Thymus (tissue), 11 donors: Measurements from ENCODE around the gene PEX3. TPM values are rescaled to one million over a fixed set of nuclear protein-coding genes. Genes with fewer than 3 reads are reported as not detected.
"Not testable (repeated sequence)": the region's sequence is repeated elsewhere in the genome, so short reads cannot be mapped to it uniquely, and the experiment has no call there.

ENCODE experiments used
- DNase-seq, 9 donors: peaks; one replicate each; pipeline ENCODE4 v3.0.0-alpha.2; 2013; ENCODE audit warnings: low spot score in 9 of 9, low read depth in 6 of 9, missing footprints in 1 of 9
- H3K27ac ChIP-seq, 2 donors: one replicate each; pipeline ENCODE4 v1.5.1; 2013; ENCODE audit warnings: control low read depth in 1 of 2, low read depth in 1 of 2, low read length in 1 of 2, mild to moderate bottlenecking in 1 of 2, moderate library complexity in 1 of 2
- H3K27me3 ChIP-seq, 2 donors: one replicate each; pipeline ENCODE4 v1.5.1; 2013; ENCODE audit warnings: low read length in 1 of 2; ENCODE audit not compliant: control insufficient read depth in 2 of 2, insufficient read depth in 1 of 2
- H3K36me3 ChIP-seq, 2 donors: one replicate each; pipeline ENCODE4 v1.5.1; 2013; ENCODE audit warnings: low read length in 1 of 2, mild to moderate bottlenecking in 1 of 2, moderate library complexity in 1 of 2; ENCODE audit not compliant: control insufficient read depth in 2 of 2, insufficient read depth in 2 of 2
- H3K4me1 ChIP-seq, 2 donors: one replicate each; pipeline ENCODE4 v1.5.1; 2013; ENCODE audit warnings: low read length in 2 of 2; ENCODE audit not compliant: control insufficient read depth in 2 of 2, insufficient read depth in 2 of 2
- H3K4me3 ChIP-seq, 2 donors: one replicate each; pipeline ENCODE4 v1.5.1; 2013; ENCODE audit warnings: low read length in 2 of 2, control low read depth in 1 of 2, mild to moderate bottlenecking in 1 of 2
- H3K9me3 ChIP-seq, 2 donors: one replicate each; pipeline ENCODE4 v1.5.1; 2013; ENCODE audit warnings: low read length in 1 of 2, mild to moderate bottlenecking in 1 of 2; ENCODE audit not compliant: control insufficient read depth in 2 of 2, insufficient read depth in 1 of 2
- WGBS: extraction: QIAGEN DNeasy Blood & Tissue Kit; methylation state at CpG from one replicate; pipeline ENCODE4 v1.1.7; 2013; 5-methylcytosine and 5-hydroxymethylcytosine counted together
- polyA plus RNA-seq: library from polyadenylated mRNA; stranded (reverse); fragments of 200-250 nt; gene quantifications from one replicate; pipeline ENCODE4 v1.2.3, GENCODE V29; 2013
- total RNA-seq: library from RNA; stranded (reverse); fragments of 120-200 nt; gene quantifications from one replicate; pipeline ENCODE4 v1.2.4, GENCODE V29; 2013
- donor health status: healthy.

The PEX3 gene
- total and polyA plus RNA-seq, 2 donors, result 19.4 to 21.5 TPM

DNA sequence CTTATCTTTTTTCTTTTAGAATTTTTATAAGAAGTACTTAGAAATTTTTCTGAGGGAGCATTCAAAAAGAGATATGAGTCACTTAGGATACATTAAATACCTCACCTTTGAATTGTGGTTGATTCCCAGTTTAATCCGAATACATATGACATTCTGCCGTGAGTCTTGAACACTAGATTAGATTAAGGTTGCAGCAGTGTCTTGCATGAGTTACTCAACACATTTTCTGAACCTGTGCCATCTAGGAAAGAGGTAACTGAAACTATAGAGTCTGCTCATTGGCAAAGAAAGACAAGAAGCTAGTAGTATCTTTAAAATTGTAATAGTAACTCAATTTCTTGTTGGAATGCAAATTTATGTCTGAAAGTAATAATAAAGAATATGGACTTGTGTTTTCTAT, 14.9 kb downstream of the PEX3 start:
- Histone ChIP-seq H3K9me3 (no peaks in the 10 kb centered on the region), H3K4me3 (no peak overlapping the region), H3K27me3 (no peaks in the 10 kb centered on the region), H3K36me3 (peaks cover 0 to 8% of the 10 kb centered on the region in 2 donors), H3K4me1 (no peaks in the 10 kb centered on the region), H3K27ac (no peak overlapping the region)
- over 99% methylated on average over 2 of the region's 2 CpGs for whole genome bisulfite sequencing
- DNase-seq, result no peak

DNA sequence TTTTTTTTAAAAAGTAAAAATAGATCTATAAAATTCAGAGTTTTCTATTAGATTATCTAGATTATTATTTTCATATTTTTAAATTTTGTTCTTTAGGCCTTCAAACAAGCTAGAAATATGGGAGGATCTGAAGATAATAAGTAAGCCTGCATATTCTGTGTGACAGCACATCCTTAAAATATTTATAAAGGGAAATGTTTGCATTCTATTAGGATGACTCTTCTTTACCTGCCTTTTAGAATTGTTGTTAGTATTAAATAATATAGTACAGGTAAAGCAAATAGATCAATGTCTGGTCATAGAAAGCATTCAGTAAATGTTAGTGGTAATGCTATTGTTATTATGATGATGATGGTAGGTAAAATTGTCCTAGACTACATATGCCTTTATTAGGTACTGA, 17.4 kb downstream of the PEX3 start:
- peaks cover 0 to 5% of the 10 kb centered on the region in 2 donors for H3K36me3 ChIP-seq
- no peaks in the 10 kb centered on the region for H3K9me3 ChIP-seq

DNA sequence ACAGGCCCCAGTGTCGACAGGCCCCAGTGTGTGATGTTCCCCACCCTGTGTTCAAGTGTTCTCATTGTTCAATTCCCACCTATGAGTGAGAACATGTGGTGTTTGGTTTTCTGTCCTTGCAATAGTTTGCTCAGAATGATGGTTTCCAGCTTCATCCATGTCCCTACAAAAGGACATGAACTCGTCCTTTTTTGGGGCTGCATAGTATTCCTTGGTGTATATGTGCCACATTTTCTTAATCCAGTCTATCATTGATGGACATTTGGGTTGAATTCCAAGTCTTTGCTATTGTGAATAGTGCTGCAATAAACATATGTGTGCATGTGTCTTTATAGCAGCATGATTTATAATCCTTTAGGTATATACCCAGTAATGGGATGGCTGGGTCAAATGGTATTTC, 18.2 kb downstream of the PEX3 start:
- not testable (repeated sequence) for H3K4me3 ChIP-seq, H3K27me3 ChIP-seq, H3K9me3 ChIP-seq, DNase-seq, H3K4me1 ChIP-seq, H3K36me3 ChIP-seq, H3K27ac ChIP-seq
- 98% methylated on average over 2 of the region's 2 CpGs for WGBS

More for the DNA sequence above, 17.4 kb downstream of the PEX3 start:
- Histone ChIP-seq H3K4me1 (no peaks in the 10 kb centered on the region), H3K27ac (no peak overlapping the region), H3K27me3 (no peaks in the 10 kb centered on the region), H3K4me3 (no peak overlapping the region)
- no peak for DNase-seq

DNA sequence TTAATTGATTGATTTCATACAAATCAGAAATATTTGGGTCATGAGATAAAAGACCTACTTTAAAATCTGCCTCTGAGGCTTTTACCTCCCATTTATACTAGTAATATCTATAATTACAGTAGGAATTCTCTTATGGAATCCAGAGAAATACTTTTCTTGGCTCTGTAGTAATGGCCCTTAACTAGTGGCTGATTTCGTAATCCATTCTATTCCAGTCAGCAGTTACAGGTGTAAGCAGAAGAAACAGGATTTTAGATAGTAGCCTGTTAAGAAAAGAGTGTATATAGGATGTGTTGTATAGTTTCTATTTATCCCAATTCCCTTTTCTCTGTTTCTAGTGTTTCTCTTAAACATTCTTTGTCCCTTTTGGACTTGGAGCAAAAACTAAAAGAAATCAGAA, 21.2 kb downstream of the PEX3 start:
- Histone ChIP-seq H3K27me3 (no peaks in the 10 kb centered on the region), H3K4me3 (no peak overlapping the region), H3K4me1 (no peaks in the 10 kb centered on the region), H3K9me3 (no peaks in the 10 kb centered on the region), H3K36me3 (peaks cover 3 to 8% of the 10 kb centered on the region in 2 donors), H3K27ac (no peak overlapping the region)
- WGBS, result 100% methylated on average over 1 of the region's 1 CpG
- no peak for DNase-seq

DNA sequence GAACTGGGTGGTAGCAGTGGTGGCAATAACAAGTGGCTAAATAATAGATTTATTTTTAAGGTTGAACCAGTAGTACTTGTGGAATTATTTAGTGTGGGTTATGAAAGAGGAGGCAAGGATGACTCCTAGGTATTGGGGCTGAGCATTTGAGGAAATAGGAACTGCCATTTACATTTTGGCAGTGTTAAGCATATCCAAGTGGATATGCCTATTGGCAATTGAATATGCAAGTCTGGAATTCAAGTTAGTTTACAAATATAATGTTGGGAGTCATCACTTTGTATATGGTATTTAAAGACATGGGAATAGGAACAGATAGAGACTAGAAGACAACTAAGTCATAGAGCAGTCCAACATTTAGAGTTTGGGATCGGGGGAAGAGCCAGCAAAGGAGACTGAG, 25.9 kb downstream of the PEX3 start:
- no peaks in the 10 kb centered on the region for H3K4me1 ChIP-seq
- 97% methylated on average over 1 of the region's 1 CpG for WGBS
- DNase-seq, result no peak
- H3K27ac ChIP-seq, result no peak overlapping the region
- peaks cover 3 to 11% of the 10 kb centered on the region in 2 donors for H3K36me3 ChIP-seq
- H3K9me3 ChIP-seq, result no peaks in the 10 kb centered on the region
- H3K4me3 ChIP-seq, result no peak overlapping the region
- no peaks in the 10 kb centered on the region for H3K27me3 ChIP-seq

DNA sequence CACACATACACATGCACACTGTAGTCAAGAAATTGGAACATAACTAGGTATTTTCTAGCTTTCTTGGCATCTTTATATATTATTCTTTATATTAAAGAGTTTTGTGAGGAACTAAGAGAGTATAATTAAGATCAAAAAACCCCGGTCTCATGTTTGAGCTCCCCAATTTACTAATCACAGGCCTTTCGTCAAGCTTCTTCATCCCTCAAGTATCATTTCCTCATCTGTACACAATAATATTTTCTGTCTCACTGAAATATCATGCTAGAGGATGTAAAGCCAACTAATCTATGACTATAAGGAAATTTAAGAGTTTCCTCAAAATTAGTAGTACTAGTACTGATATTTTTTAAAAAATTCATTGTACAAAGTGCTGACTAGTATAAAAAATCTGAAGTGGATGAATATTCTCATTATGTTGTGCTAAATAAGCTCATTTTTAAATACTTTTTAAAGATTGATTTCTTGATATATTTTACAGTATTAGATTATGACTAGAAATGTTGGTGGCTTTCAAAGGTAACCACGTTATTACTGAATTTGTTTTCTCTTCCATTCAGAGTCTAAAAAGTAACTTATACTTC, 28.0 kb downstream of the PEX3 start:
- Histone ChIP-seq H3K4me3 (no peak overlapping the region), H3K27me3 (no peaks in the 10 kb centered on the region), H3K36me3 (peaks cover 3 to 6% of the 10 kb centered on the region in 2 donors), H3K27ac (no peak overlapping the region), H3K9me3 (no peaks in the 10 kb centered on the region), H3K4me1 (no peaks in the 10 kb centered on the region)
- 97% methylated on average over 3 of the region's 3 CpGs for WGBS
- DNase-seq, result no peak

DNA sequence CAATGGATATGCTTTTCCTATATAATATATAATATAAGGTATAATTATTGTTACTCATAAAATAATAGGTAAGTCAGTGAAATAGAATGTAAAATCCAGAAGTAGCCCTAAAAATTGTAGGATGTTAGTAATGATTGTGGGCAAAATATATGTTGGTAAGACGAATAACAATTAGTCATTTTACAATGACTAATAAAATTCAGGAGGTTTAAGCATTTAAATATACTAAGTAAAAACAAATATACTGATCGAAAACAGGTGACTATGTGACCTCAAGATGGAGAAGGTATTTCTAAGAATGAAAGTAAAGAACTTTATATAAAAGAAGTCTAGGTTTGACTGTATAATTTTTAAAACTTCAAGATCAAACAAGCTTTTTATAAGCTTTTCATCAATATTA, 32.0 kb downstream of the PEX3 start:
- no peak overlapping the region for H3K27ac ChIP-seq
- H3K9me3 ChIP-seq, result no peaks in the 10 kb centered on the region
- no peaks in the 10 kb centered on the region for H3K27me3 ChIP-seq
- no peak for DNase-seq
- H3K36me3 ChIP-seq, result peaks cover 0 to 3% of the 10 kb centered on the region in 2 donors
- H3K4me3 ChIP-seq, result no peak overlapping the region
- over 99% methylated on average over 2 of the region's 2 CpGs for whole genome bisulfite sequencing
- H3K4me1 ChIP-seq, result no peaks in the 10 kb centered on the region

DNA sequence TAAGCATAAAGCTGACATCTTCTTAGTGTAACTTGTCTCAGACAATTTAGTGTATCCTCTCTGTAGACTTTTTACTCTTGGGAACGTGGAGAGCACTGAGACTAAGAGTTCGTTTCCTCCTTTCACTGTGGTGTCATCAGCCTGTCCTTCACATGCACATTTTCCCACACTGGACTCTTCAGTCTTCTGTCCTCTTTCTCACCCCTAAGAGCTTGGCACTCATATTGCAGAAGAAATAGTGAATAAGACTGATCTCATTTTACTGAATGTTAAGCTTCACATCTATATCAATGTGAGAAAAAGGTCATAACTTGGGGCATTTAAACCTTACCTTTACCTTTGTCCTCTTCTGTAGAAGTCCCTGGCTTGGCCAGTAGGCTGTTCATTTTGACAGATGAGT, 35.4 kb downstream of the PEX3 start:
- H3K27me3 ChIP-seq, result no peaks in the 10 kb centered on the region
- no peak overlapping the region for H3K4me3 ChIP-seq
- H3K36me3 ChIP-seq, result no peaks in the 10 kb centered on the region
- DNase-seq, result no peak
- H3K4me1 ChIP-seq, result no peaks in the 10 kb centered on the region
- no peaks in the 10 kb centered on the region for H3K9me3 ChIP-seq
- 94% methylated on average over 2 of the region's 2 CpGs for WGBS
- H3K27ac ChIP-seq, result no peak overlapping the region

DNA sequence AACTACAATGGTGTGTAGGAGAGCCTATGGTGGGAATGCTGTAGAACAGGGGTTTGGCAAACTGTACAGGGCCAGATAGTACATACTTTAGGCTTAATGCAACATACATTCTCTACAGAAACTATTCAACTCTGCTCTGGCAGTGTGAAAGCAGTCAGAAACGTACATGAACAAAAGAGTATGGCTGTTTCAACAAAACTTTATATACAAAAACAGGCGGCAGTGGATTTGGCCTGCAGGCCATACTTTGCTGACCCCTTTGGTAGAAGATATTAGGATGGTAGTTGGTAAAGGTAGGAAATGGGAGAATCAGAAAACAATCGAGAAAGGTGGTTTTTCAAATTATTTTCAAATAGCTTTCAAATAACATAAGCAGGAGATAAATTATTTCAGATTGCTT, 36.1 kb downstream of the PEX3 start:
- H3K36me3 ChIP-seq, result no peaks in the 10 kb centered on the region
- H3K4me1 ChIP-seq, result no peaks in the 10 kb centered on the region
- H3K4me3 ChIP-seq, result no peak overlapping the region
- WGBS, result over 99% methylated on average over 3 of the region's 3 CpGs
- H3K27me3 ChIP-seq, result no peaks in the 10 kb centered on the region
- no peak for DNase-seq
- no peaks in the 10 kb centered on the region for H3K9me3 ChIP-seq
- H3K27ac ChIP-seq, result no peak overlapping the region

DNA sequence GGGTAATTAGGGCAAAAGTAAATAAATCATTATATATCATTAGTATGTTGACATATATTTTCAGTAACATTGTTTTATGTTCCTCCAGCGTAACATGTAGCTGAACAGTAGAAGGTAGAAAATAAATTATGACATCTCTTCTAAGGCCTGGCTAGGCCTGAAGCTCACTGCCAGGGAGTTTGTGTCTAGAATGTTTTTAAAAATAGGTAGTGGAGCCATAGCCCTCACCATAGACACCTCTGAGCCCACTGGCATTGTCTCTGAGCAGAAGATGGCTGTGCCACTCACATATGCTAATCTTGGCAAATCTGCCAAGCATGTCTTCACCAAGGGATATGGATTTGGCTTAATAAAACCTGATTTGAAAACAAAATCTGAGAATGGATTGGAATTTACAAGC, 39.6 kb downstream of the PEX3 start:
- Histone ChIP-seq H3K27me3 (no peaks in the 10 kb centered on the region), H3K4me3 (no peak overlapping the region), H3K36me3 (no peaks in the 10 kb centered on the region), H3K27ac (no peak overlapping the region), H3K9me3 (no peaks in the 10 kb centered on the region), H3K4me1 (no peaks in the 10 kb centered on the region)
- no peak for DNase-seq
- 99% methylated on average over 1 of the region's 1 CpG for WGBS
